Keratinocyte (primary cell): Measurements from ENCODE around the gene FOXA2.

Source experiments
- EZH2 ChIP-seq: IDR thresholded peaks from one replicate; pipeline ENCODE4 v1.6.1; 2012; ENCODE audit warnings: inconsistent platforms, mild to moderate bottlenecking, low read length, moderate library complexity
- TF ChIP-seq, protein P1 (sequence below), 3 experiments: IDR thresholded peaks in 1 of 3; conservative IDR thresholded peaks in 1 of 3; optimal IDR thresholded peaks in 1 of 3; 2 replicates in 2 of 3; 3 replicates in 1 of 3; pipeline versions ENCODE3 to v1.5.1; 2011; ENCODE audit warnings: low read length in 3 of 3, mild to moderate bottlenecking in 3 of 3, moderate library complexity in 2 of 3, control low read depth in 1 of 3, inconsistent platforms in 1 of 3; ENCODE audit not compliant: insufficient read depth in 2 of 3; ENCODE audit errors: extremely low read depth in 1 of 3

DNA sequence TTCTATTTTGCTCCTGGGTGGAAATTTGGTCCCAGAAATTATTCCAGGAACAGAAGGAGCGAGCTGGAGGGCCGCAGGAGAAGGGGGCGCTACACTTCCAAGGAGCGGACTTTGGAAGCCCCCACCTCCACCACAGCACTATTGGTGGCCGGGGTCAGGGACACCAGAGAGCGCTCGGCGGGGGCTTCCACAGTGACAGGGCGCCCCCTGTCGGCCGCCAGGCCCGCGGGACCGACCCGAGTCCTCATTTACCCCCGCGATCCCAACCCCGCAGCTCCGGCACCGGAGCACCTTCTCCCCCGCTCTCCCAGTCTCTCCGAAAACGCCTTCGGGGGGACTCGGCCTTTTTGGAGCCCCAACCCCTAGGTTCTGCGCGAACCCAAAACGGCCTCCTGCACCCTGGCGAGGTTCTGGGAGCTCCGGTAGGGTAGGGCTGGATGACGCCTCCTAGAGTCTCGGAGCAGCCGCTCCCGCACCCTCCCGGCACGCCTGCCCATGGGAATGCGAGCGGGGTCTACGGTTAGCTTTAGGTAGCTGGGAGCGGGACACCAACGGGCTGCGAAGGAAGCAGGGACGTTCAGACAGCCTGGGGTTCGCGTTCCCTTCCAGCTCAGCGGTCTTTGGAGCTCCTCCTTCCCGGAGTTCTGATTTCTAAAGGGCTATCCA, 2.4 kb upstream of the FOXA2 start:
- TF ChIP-seq EZH2: no peak
- TF ChIP-seq, protein P1, sequence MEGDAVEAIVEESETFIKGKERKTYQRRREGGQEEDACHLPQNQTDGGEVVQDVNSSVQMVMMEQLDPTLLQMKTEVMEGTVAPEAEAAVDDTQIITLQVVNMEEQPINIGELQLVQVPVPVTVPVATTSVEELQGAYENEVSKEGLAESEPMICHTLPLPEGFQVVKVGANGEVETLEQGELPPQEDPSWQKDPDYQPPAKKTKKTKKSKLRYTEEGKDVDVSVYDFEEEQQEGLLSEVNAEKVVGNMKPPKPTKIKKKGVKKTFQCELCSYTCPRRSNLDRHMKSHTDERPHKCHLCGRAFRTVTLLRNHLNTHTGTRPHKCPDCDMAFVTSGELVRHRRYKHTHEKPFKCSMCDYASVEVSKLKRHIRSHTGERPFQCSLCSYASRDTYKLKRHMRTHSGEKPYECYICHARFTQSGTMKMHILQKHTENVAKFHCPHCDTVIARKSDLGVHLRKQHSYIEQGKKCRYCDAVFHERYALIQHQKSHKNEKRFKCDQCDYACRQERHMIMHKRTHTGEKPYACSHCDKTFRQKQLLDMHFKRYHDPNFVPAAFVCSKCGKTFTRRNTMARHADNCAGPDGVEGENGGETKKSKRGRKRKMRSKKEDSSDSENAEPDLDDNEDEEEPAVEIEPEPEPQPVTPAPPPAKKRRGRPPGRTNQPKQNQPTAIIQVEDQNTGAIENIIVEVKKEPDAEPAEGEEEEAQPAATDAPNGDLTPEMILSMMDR (optimal IDR thresholded peaks at IDR 0.05 in 1 of 3, IDR thresholded peaks at IDR 0.05 in 1 of 3, conservative IDR thresholded peaks at IDR 0.05 in 1 of 3; ENCODE audit: extremely low read depth in 1 of 3, insufficient read depth in 2 of 3, low read length in 3 of 3): peak; percentile 42 to 82 (median 68)
